ENCODE results near the gene CEMIP. TPM values are rescaled to one million over a fixed set of nuclear protein-coding genes. Genes with fewer than 3 reads are reported as not detected.

The CEMIP gene
- total RNA-seq, 6 experiments from 2014 or later, result 0.64 to 0.74 TPM; not detected in 4

- Histone ChIP-seq H3K4me1 (no peaks in the 10 kb centered on the region), H3K9me3 (no peaks in the 10 kb centered on the region), H3K27me3 (no peaks in the 10 kb centered on the region), H3K27ac (no peak overlapping the region), H3K4me3 (no peak overlapping the region), H3K36me3 (peaks cover 0 to 5% (median 0%) of the 10 kb centered on the region in 4 donors)
- intact Hi-C loops (cut with DNase I), result no loop called here
- ATAC-seq (no peak), DNase-seq (no peak)
- TF ChIP-seq CTCF (IDR thresholded peaks at IDR 0.05) (no peak), POLR2A (IDR thresholded peaks at IDR 0.05) (no peak)
- WGBS (ENCODE audit: insufficient coverage, low coverage, low lambda C conversion rate, missing lambda C conversion rate), result 100% methylated on average over 3 of the region's 6 CpGs
Observed at GRCh38 chr15:80940851-80941250, 161.7 kb downstream of the CEMIP start.

GRCh38 chr15:80942266-80942665 lies 163.1 kb downstream of the CEMIP start:
- peaks cover 0 to 5% (median 0%) of the 10 kb centered on the region in 4 donors for H3K36me3 ChIP-seq
- no peak overlapping the region for H3K4me3 ChIP-seq
- intact Hi-C loops (cut with DNase I), result no loop called here
- H3K4me1 ChIP-seq, result no peaks in the 10 kb centered on the region
- H3K9me3 ChIP-seq, result no peaks in the 10 kb centered on the region
- TF ChIP-seq CTCF (IDR thresholded peaks at IDR 0.05), result no peak
- no peak for TF ChIP-seq POLR2A (IDR thresholded peaks at IDR 0.05)
- DNase-seq (peak in 1 of 3 donors; percentile 10), ATAC-seq (no peak)
- H3K27me3 ChIP-seq, result no peaks in the 10 kb centered on the region
- no peak overlapping the region for H3K27ac ChIP-seq
- 100% methylated on average over 6 of the region's 7 CpGs for WGBS (ENCODE audit: insufficient coverage, low coverage, low lambda C conversion rate, missing lambda C conversion rate)

GRCh38 chr15:80942746-80943565 lies 163.8 kb downstream of the CEMIP start:
- no peak overlapping the region for H3K4me3 ChIP-seq
- WGBS (ENCODE audit: insufficient coverage, low coverage, low lambda C conversion rate, missing lambda C conversion rate), result 97% methylated on average over 9 of the region's 16 CpGs
- H3K27me3 ChIP-seq, result no peaks in the 10 kb centered on the region
- no peaks in the 10 kb centered on the region for H3K9me3 ChIP-seq
- ATAC-seq (no peak), DNase-seq (peak in 1 of 3 donors; percentile 25)
- H3K27ac ChIP-seq, result no peak overlapping the region
- TF ChIP-seq CTCF (IDR thresholded peaks at IDR 0.05) (no peak), POLR2A (IDR thresholded peaks at IDR 0.05) (no peak)
- intact Hi-C loops (cut with DNase I), result no loop called here
- H3K4me1 ChIP-seq, result no peaks in the 10 kb centered on the region
- peaks cover 0 to 12% (median 0%) of the 10 kb centered on the region in 4 donors for H3K36me3 ChIP-seq

- intact Hi-C loops (cut with DNase I), result no loop called here
- no peaks in the 10 kb centered on the region for H3K27me3 ChIP-seq
- no peaks in the 10 kb centered on the region for H3K9me3 ChIP-seq
- no peak overlapping the region for H3K27ac ChIP-seq
- ATAC-seq (no peak), DNase-seq (no peak)
- no CpG with 5 or more reads among the region's 3 CpGs for WGBS (ENCODE audit: insufficient coverage, low coverage, low lambda C conversion rate, missing lambda C conversion rate)
- no peak overlapping the region for H3K4me3 ChIP-seq
- H3K4me1 ChIP-seq, result no peaks in the 10 kb centered on the region
- H3K36me3 ChIP-seq, result peaks cover 0 to 28% (median 1%) of the 10 kb centered on the region in 4 donors
- TF ChIP-seq CTCF (IDR thresholded peaks at IDR 0.05) (no peak), POLR2A (IDR thresholded peaks at IDR 0.05) (no peak)
Observed at GRCh38 chr15:80944818-80945217, 165.6 kb downstream of the CEMIP start.
